EL (cell line): ENCODE results near the gene ADAMTS2.

Source experiments
- DNase-seq: peaks from one replicate; pipeline ENCODE4 v3.0.0-alpha.2; 2016

ADAMTS2 gene

GRCh38 chr5:179191506-179192184, 153.6 kb downstream of the ADAMTS2 start:
- no peak for DNase-seq

- no peak for DNase-seq
These were observed 154.3 kb downstream of the ADAMTS2 start for GRCh38 chr5:179190851-179191505.

GRCh38 chr5:179188636-179189035, 156.6 kb downstream of the ADAMTS2 start:
- no peak for DNase-seq

- no peak for DNase-seq
These were observed 157.3 kb downstream of the ADAMTS2 start for GRCh38 chr5:179187681-179188575.

GRCh38 chr5:179187229-179187678, 158.0 kb downstream of the ADAMTS2 start:
- DNase-seq = no peak

GRCh38 chr5:179186801-179187200, 158.5 kb downstream of the ADAMTS2 start:
- DNase-seq = no peak

- no peak for DNase-seq
These were observed 159.3 kb downstream of the ADAMTS2 start for GRCh38 chr5:179185941-179186411.

- DNase-seq = no peak
These were observed 159.9 kb downstream of the ADAMTS2 start for GRCh38 chr5:179185256-179185940.

- DNase-seq = no peak
These were observed 160.7 kb downstream of the ADAMTS2 start for GRCh38 chr5:179184521-179185050.

- no peak for DNase-seq
These were observed 161.8 kb downstream of the ADAMTS2 start for GRCh38 chr5:179183481-179183880.

- DNase-seq = no peak
These were observed 162.7 kb downstream of the ADAMTS2 start for GRCh38 chr5:179182601-179183000.

GRCh38 chr5:179181988-179182387, 163.3 kb downstream of the ADAMTS2 start:
- DNase-seq = no peak

- DNase-seq = no peak
These were observed 164.2 kb downstream of the ADAMTS2 start for GRCh38 chr5:179180921-179181645.

GRCh38 chr5:179180061-179180610, 165.1 kb downstream of the ADAMTS2 start:
- DNase-seq = no peak

GRCh38 chr5:179177711-179178575, 167.3 kb downstream of the ADAMTS2 start:
- no peak for DNase-seq

GRCh38 chr5:179176571-179177230, 168.6 kb downstream of the ADAMTS2 start:
- no peak for DNase-seq

GRCh38 chr5:179176166-179176565, 169.1 kb downstream of the ADAMTS2 start:
- no peak for DNase-seq

GRCh38 chr5:179171816-179172745, 173.2 kb downstream of the ADAMTS2 start:
- no peak for DNase-seq
